Keratinocyte (primary cell): Measurements from ENCODE around the gene MFSD6. TPM values are rescaled to one million over a fixed set of nuclear protein-coding genes. Genes with fewer than 3 reads are reported as not detected.

Source experiments
- DNase-seq: peaks from one replicate; pipeline ENCODE4 v3.0.0-alpha.2; 2011; ENCODE audit warnings: low read depth, missing footprints, low spot score
- FAIRE-seq: peaks from 2 replicates; lab custom pipeline; 2011; peaks lifted over from hg19 to GRCh38; lab: Jason Lieb, UNC
- H2AFZ ChIP-seq: 2 replicates; pipeline ENCODE4 v1.6.0; 2012; ENCODE audit warnings: low read length, control low read depth, inconsistent platforms; ENCODE audit not compliant: control insufficient read depth
- H3K27ac ChIP-seq: 2 replicates; pipeline ENCODE4 v1.5.1; 2011; ENCODE audit warnings: low read length; ENCODE audit not compliant: control insufficient read depth, insufficient read depth
- H3K27me3 ChIP-seq: 3 replicates; pipeline ENCODE4 v1.6.0; 2011; ENCODE audit warnings: low read length; ENCODE audit not compliant: control insufficient read depth, insufficient read depth; ENCODE audit errors: extremely low read depth
- H3K36me3 ChIP-seq, 2 experiments: 2 replicates in 1 of 2; 3 replicates in 1 of 2; pipeline ENCODE4 v1.5.1; 2011; ENCODE audit warnings: low read length in 2 of 2, mild to moderate bottlenecking in 1 of 2; ENCODE audit not compliant: control insufficient read depth in 2 of 2, insufficient read depth in 2 of 2; ENCODE audit errors: extremely low read depth in 1 of 2
- H3K4me1 ChIP-seq: 3 replicates; pipeline ENCODE4 v1.5.1; 2011; ENCODE audit warnings: low read length; ENCODE audit not compliant: control insufficient read depth, insufficient read depth; ENCODE audit errors: extremely low read depth
- H3K4me2 ChIP-seq: 3 replicates; pipeline ENCODE4 v1.6.0; 2011; ENCODE audit warnings: low read depth, low read length; ENCODE audit not compliant: control insufficient read depth, insufficient read depth; ENCODE audit errors: extremely low read depth
- H3K4me3 ChIP-seq, 3 experiments: fragments of 200-600 bp in 1 of 3; sonication (generic) in 1 of 3; 2 replicates in 2 of 3; 3 replicates in 1 of 3; pipeline ENCODE4 v1.5.1; 2011 to 2016; ENCODE audit warnings: low read length in 3 of 3, mild to moderate bottlenecking in 3 of 3, control low read depth in 2 of 3, inconsistent platforms in 1 of 3, low read depth in 1 of 3, mixed read lengths in 1 of 3, mixed run types in 1 of 3, moderate library complexity in 1 of 3; ENCODE audit not compliant: control insufficient read depth in 2 of 3, insufficient read depth in 2 of 3; ENCODE audit errors: extremely low read depth in 1 of 3
- H3K79me2 ChIP-seq: 2 replicates; pipeline ENCODE4 v1.6.0; 2012; ENCODE audit warnings: low read length; ENCODE audit not compliant: control insufficient read depth, insufficient read depth
- H3K9ac ChIP-seq: 3 replicates; pipeline ENCODE4 v1.6.0; 2011; ENCODE audit warnings: low read length; ENCODE audit not compliant: control insufficient read depth, insufficient read depth; ENCODE audit errors: extremely low read depth
- H3K9me1 ChIP-seq: 3 replicates; pipeline ENCODE4 v1.6.0; 2011; ENCODE audit warnings: low read length; ENCODE audit not compliant: control insufficient read depth, insufficient read depth; ENCODE audit errors: extremely low read depth
- H3K9me3 ChIP-seq: 2 replicates; pipeline ENCODE4 v1.5.1; 2012; ENCODE audit warnings: low read depth, low read length; ENCODE audit not compliant: control insufficient read depth
- H4K20me1 ChIP-seq: 3 replicates; pipeline ENCODE4 v1.6.0; 2011; ENCODE audit warnings: low read length; ENCODE audit not compliant: control insufficient read depth, insufficient read depth; ENCODE audit errors: extremely low read depth
- CTCF ChIP-seq, 3 experiments: IDR thresholded peaks in 1 of 3; conservative IDR thresholded peaks in 1 of 3; optimal IDR thresholded peaks in 1 of 3; 2 replicates in 2 of 3; 3 replicates in 1 of 3; pipeline versions ENCODE3 to v1.5.1; 2011; ENCODE audit warnings: low read length in 3 of 3, mild to moderate bottlenecking in 3 of 3, moderate library complexity in 2 of 3, control low read depth in 1 of 3, inconsistent platforms in 1 of 3; ENCODE audit not compliant: insufficient read depth in 2 of 3; ENCODE audit errors: extremely low read depth in 1 of 3
- EZH2 ChIP-seq: IDR thresholded peaks from one replicate; pipeline ENCODE4 v1.6.1; 2012; ENCODE audit warnings: inconsistent platforms, mild to moderate bottlenecking, low read length, moderate library complexity
- dilution Hi-C: fragments of 300-500 bp; cut with MboI; formaldehyde crosslinking; loops from one replicate; pipeline ENCODE4 v1.7.0; 2020; ENCODE audit warnings: low sequenced_read_pairs; ENCODE audit not compliant: extremely low pct_ligation_motif_present
- polyA plus RNA-seq, 5 experiments: library from polyadenylated mRNA; depleted of rRNA in 3 of 5; stranded (reverse) in 3 of 5; stranded (forward) in 1 of 5; unstranded in 1 of 5; fragments of >200 nt; gene quantifications; 1 replicate in 1 of 5; 2 replicates in 3 of 5; 3 replicates in 1 of 5; pipeline versions ENCODE4 v1.2.1 to v1.2.3, GENCODE V29; 2011 to 2012; ENCODE audit warnings: missing spikeins in 2 of 5, low read depth in 1 of 5, low replicate concordance in 1 of 5

Gene MFSD6
- polyA plus RNA-seq, 1 donor (not counting 4 experiments of a cell fraction or from before 2014, with no cell fraction given), result 11.0 TPM

GRCh38 chr2:190517468-190517867 lies 109.3 kb downstream of the MFSD6 start:
- H3K4me1 ChIP-seq, result peaks cover 5% of the 10 kb centered on the region
- H3K9me3 ChIP-seq, result no peaks in the 10 kb centered on the region
- H3K27ac ChIP-seq, result no peak overlapping the region
- H3K9me1 ChIP-seq, result no peaks in the 10 kb centered on the region
- TF ChIP-seq CTCF (optimal IDR thresholded peaks at IDR 0.05 in 1 of 3, IDR thresholded peaks at IDR 0.05 in 1 of 3, conservative IDR thresholded peaks at IDR 0.05 in 1 of 3; ENCODE audit: extremely low read depth in 1 of 3, insufficient read depth in 2 of 3, low read length in 3 of 3) (no peak), EZH2 (no peak)
- H3K36me3 ChIP-seq, result no peaks in the 10 kb centered on the region
- H2AFZ ChIP-seq, result no peak overlapping the region
- no peak overlapping the region for H3K4me3 ChIP-seq
- no peaks in the 10 kb centered on the region for H3K79me2 ChIP-seq
- no peak overlapping the region for H3K9ac ChIP-seq
- FAIRE-seq (no peak), DNase-seq (no peak)
- no peaks in the 10 kb centered on the region for H3K27me3 ChIP-seq
- H3K4me2 ChIP-seq, result no peak overlapping the region
- dilution Hi-C loops, result no loop called here
- no peaks in the 10 kb centered on the region for H4K20me1 ChIP-seq

GRCh38 chr2:190519975-190520767 lies 112.0 kb downstream of the MFSD6 start:
- Histone ChIP-seq H3K27me3 (no peaks in the 10 kb centered on the region), H3K9me3 (no peaks in the 10 kb centered on the region), H3K27ac (no peak overlapping the region), H4K20me1 (no peaks in the 10 kb centered on the region), H3K4me1 (peaks cover 5% of the 10 kb centered on the region), H2AFZ (no peak overlapping the region), H3K4me2 (no peak overlapping the region), H3K9ac (no peak overlapping the region), H3K9me1 (no peaks in the 10 kb centered on the region), H3K4me3 (no peak overlapping the region), H3K36me3 (no peaks in the 10 kb centered on the region), H3K79me2 (no peaks in the 10 kb centered on the region)
- DNase-seq, result no peak
- no peak for FAIRE-seq
- dilution Hi-C loops, result no loop called here
- TF ChIP-seq EZH2, result no peak
- TF ChIP-seq CTCF (optimal IDR thresholded peaks at IDR 0.05 in 1 of 3, IDR thresholded peaks at IDR 0.05 in 1 of 3, conservative IDR thresholded peaks at IDR 0.05 in 1 of 3; ENCODE audit: extremely low read depth in 1 of 3, insufficient read depth in 2 of 3, low read length in 3 of 3), result no peak
